SKM-1 treated with dmso at 0.1 percent for 144 hours (cell line): ENCODE data around the gene NCOA1.

Experiments used
- DNase-seq: peaks from one replicate; lab custom pipeline; 2025; ENCODE audit not compliant: unreplicated experiment; lab: John Stamatoyannopoulos, UW

Gene NCOA1

DNA sequence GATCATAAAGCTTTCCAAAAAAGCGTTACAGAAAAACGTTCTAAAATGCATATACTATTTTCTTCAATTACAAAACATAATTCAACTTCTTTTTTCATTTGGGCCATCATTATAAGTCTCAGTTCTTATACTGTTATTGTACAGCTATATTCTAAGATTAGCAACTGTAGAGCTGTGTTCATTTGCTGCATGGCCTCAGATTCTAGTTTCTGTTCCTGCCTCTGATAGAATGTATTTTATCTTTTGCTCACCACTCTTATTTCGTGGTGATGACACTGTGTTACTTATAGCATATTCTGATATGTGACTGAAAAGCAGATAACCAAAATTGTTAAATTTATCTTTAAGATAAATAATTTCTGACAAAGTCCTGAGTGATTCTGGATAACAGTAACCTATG lies 234.9 kb downstream of the NCOA1 start:
- DNase-seq: no peak

DNA sequence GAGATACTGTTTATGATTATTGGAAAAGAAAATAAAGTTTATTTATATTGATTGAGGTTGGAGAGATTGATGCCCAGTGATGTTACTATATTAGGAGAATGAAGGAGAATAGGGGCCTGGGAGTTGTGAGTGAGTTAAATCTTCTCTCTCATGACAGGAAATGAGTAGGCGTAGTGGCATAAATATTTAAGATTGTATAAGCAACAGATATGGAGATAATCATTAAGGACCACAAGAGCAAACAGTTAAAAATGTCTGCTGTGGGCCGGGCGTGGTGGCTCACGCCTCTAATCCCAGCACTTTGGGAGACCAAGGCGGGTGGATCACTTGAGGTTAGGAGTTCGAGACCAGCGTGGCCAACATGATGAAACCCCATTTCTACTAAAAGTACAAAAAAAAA lies 239.4 kb downstream of the NCOA1 start:
- no peak for DNase-seq

DNA sequence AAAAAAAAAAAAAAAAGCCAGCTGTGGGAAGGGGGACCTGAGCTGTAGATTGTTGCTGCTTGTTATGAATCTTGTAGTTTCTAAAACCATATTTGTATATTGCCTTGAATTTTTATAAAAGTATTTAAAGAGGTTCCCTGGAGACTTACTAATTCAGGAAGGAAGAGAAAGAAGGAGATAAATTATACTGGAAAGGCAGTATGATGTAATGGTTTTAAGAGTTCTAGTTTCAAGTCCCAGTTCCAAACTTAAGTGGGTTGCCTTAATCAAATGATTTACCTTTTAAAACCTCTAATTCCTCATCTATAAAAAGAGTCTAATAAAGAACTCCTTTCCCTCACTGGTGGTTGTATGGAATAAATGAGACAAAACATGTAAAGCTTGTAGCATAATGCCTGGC lies 240.0 kb downstream of the NCOA1 start:
- no peak for DNase-seq

DNA sequence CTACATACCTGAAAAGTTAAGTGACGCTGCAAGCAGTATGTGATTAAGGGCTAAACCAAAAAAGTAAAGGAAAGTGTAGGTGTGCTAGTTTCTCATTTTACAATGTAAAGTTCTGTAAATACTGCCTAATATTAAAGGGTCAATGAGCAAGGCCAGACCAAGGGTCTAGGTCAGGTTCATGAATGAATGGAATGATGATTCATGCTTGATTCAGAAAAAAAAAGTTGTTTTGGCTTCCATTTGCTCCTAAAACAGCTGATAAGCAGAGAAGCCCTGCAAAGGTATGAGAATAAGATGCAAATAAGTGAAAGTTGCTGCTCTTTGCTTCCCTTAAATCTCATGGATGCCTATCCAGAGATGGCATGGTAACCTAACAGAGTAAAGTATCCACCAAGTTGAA lies 240.9 kb downstream of the NCOA1 start:
- no peak for DNase-seq

DNA sequence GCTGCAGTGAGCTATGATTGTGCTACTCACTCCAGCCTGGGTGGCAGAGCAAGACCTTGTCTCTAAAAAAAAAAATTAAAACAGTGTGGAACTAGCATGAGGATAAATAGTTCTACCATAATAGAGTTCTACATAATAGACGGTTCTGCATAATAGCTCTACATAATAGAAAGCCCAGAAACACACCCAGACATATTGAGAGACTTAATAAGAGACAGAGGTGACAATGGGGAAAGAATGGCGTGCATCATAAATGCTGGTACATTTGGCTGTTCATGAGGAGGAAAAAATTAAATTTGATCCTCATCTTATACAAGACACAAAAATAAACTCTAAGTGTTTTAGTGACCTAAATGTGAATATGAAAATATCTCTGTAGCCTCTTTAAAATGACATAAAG lies 243.7 kb downstream of the NCOA1 start:
- no peak for DNase-seq

DNA sequence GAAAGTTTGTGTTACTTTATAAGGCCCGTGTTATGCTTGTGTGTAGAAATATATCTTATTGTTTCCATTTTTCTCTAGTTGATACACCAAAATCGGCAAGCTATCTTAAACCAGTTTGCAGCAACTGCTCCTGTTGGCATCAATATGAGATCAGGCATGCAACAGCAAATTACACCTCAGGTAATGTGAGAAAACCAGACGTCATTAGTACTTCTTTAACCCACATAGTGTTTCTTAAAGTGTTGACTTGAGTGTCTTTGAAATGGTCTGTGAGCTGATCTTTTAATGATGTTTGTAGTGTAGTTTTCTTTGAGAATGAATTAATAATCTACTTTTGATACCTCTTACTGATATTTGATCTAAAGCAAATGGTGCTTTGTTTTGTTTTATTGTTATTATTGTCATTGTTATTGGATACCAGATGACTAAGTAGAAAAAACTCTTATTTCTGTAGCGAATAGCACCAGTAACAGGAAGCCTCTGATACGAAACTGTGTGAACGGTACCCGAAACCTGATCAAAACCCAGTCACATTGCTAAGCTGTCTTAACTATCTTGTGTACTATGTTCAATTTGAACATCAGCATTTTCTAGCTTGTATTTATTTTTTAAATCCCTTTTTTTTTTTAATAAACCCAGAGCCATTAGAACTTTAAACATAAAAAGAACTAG lies 248.4 kb downstream of the NCOA1 start:
- no peak for DNase-seq

DNA sequence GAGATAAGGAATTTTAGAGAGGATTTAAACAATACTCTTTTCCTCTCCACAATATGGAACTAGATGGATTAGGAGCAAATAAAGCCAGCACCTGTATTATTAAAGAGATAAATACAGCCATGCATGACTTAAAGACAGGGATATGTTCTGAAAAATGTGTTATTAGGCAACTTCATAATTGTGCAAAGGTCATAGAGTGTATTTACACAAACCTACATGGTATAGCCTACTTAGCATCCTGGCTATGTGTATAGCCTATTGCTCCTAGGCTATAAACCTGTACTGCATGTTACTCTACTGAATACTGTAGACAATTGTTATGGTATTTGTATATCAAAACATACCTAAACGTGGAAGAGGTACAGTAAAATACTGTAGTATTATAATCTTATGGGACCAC lies 249.1 kb downstream of the NCOA1 start:
- DNase-seq: no peak

DNA sequence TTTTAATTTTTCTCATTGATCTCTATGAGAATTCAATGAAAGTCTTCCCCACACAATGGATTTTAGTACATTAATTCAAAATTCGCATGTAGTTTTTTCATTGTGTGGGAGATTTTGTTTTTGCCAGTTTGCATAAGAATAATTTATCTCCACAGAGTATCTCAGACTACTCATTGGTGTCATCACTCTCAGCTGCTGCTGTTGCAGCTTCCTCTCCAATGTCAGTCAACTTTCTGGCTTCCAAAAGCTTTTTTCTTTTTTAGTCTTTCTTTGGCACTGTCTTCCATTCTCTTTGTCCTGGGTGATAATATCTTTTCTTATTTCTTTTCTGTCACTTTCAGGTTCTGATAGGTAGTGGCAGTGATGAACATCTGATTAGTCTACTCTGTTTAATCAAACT lies 251.7 kb downstream of the NCOA1 start:
- DNase-seq: no peak

DNA sequence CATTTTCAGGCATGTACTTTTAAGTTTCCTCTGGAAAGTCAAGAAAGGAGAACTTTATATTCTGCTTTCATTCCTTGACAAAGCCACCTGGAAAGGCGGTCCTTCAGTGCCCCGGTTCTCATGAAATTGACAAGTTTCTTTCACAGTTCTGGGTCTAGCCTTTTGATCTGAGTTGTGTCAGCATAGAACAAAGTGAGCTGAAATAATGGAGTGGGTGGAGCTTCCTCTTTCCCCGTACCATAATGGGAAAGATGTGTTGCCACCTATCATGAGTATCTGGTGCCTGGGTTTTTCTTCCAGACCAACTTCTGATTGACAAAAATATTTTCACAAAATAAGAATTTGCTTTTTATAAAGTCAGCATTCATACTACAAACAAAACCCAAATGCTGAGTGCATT lies 252.9 kb downstream of the NCOA1 start:
- no peak for DNase-seq

DNA sequence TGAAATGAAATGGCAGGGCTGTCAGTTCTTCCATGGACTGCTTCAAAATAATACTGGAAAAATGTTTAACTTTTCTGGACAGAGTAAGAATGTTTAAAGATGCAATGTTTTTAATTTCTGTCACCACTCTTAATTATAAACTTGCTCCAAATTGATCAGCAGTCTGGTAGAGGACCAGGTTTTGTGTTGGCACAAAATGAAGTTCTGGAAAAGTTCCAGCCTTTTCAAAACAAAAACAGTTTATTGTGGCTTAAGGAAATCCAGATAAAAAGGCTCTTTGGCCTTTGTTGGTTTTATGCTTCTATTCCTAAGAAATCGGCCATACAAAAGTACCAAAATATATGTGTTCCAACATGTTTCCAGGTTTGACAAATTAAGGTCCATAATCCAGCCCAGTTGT lies 253.3 kb downstream of the NCOA1 start:
- no peak for DNase-seq

DNA sequence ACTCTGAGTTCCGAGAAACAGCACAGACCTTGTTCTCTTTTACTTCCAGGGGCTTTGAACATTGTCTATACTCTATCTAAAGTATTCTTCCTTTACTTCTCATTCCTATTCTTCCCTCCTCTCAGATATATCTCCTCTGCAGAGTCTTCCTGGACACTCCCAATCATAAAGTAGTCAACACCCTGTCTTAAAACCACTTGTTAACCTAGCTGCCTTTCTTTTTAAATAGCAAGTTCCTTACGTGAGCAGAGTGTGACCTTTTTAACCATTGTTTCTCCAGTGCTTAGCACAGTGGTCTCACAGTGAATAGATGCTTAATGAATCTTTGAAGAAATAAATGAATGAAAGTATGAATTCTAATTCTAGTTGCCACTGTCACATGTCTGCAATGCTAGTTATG lies 254.8 kb downstream of the NCOA1 start:
- no peak for DNase-seq

DNA sequence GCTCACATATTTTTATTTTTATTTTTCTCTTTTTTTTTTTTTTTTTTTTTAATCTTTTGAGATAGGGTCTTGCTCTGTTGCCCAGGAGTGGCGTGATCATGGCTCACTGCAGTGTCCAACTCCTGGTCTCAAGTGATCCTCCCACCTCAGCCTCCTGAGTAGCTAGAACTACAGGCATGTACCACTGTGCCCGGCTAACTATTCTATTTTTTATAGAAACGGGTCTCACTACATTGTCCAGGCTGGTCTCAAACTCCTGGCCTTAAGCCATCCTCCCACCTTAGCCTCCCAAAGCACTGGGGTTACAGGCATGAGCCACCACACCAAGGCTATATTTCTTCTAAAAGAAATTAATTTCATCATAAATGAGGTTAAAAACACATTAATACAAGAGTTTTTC lies 256.2 kb downstream of the NCOA1 start:
- no peak for DNase-seq

DNA sequence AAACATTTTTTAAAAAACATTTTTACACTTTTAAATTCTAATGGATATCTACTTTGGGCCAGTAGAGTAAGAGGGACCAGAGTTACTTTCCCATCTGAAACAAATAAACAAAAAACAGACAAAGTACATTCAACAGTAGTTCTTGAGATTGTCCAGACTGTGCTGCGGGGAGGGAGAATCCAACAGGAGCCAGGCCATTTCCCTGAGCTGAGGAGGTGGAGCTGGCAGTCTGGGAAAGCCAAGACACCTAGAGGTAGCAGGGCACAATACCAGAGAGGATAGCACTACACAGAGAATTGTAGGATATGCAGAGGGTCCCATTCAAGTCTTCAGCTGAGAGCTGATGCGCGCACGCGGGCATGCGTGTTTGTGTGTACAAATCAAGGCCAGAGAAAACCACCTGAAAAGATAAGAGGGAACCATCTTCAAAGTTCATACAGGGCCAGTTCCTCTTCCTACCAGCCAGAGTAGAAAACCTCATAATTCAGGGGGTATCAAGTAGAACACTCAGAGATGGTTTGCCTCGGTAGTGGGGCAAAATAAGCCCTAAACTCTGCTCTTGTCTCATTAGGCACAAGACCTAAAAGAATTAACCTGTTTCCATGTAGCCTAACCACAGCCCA lies 258.1 kb downstream of the NCOA1 start:
- DNase-seq: no peak

DNA sequence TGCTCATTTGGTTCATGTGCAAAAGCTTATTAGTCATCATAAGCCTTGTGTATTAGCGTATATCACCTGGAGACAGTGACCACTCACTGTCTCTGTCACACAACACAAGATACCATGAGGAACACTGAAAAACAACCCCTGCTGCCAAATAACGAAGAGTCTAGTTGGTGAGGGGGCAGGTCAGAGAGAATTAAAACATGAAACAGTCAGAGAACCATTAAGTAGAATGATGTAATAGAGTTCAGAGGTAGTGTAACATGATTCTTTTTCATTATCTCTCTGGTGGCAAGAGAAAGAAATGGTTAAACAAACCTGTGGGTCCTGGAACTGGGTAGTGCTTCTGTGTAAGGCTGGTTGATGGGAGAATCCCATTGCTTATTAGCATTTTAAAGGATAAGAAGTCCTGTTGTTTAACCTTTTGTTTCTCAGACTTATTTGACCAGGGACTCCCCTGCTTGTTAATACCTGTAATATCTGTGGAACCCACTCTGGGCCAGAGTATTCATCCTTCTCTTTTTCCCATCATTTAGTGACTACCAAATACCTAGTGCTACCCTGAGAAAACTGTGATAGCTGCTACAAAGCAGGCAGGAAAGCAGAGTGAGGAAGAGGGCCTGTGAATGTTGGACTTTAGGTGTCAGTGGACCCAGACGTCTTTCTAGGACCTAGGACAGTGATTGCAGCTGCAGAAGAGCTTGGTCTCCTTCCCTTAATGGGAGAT lies 264.1 kb downstream of the NCOA1 start:
- DNase-seq: no peak

DNA sequence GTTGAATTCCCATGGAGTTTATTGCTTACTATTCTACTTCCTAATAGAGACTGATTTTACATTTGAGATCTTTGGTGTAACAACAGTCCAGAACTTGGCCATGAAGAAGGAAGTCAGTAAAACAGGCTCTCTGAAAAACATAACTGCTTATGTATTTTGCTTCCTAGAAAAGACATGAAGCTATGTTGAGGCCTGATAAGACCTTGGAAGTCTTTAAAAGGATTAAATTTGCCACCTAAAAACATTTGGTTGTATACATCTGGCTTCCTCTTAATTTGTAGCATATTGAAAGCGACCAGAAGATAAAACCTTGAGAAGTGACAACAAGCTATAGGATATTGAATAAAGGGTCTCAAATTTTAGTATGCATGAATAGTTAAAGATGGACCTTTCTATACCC lies 265.7 kb downstream of the NCOA1 start:
- no peak for DNase-seq

DNA sequence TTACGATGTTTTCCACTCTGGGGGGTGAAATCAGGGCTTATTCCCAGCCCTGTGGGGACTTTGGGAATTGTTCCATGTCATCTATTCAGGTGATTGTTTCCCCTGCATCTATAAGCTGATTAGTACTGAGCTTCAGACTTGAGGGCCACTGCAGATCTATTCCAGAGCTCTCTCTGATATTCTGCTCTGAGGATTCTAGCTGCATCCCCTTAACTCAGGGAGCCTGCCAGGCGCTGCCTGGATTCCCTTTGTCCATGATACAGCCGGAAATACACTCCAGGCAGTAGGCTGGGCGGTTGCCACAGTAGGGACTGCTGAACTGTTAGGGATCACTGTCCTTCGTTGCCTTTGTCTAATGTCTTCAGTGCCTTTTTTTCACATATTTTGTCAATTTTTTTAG lies 270.8 kb downstream of the NCOA1 start:
- DNase-seq: no peak

DNA sequence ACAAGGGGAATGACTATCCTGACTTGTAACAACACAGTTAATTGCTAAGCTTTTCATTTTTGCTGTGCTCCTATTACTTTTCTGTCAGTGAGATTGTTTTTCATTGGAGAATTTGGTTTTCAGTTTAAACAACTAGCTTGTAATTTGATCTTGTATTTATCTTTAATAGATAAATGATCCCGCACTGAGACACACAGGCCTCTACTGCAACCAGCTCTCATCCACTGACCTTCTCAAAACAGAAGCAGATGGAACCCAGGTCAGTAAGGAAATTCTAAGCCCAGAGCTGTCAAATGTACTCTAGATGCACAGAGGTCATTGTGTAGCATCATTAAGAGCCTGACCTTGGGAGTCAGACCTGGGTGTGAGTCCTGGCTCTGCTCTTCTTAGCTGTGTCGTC lies 271.5 kb downstream of the NCOA1 start:
- DNase-seq: no peak

DNA sequence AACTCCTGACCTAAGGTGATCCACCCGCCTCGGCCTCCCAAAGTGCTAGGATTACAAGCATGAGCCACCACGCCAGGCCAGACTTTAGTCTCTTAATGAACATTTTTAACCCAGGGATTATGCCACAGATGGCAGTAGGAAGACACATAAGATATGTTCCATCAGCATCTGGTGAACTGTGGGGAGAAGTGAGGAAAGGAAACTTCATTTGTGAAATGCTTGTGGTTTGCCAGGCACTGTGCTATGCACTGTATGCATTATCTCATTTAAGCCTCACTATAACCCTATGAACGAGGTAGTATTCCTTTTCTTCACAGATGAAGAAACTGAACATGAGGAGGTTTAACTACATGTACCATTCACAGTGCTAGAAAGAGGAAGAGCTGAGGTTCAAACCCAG lies 272.8 kb downstream of the NCOA1 start:
- peak; percentile 13 for DNase-seq

DNA sequence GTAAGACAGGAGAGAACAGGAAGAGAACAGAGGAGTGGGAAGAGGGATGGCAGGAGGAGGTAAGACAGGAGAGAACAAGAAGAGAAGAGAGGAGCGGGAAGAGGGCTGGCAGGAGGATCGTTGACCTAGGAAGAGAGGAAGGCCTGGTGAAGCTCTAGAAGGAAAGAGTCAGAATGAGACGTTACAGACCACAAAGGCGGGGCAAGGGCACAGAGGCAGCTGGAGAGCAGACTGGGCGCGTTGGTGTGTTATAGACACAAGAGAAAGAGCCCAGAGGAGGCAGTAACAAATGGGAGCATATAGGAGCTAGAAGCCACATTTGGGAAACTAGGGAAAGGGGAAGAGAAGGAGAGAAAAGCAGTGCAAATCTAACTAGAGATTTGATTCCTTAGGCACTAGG lies 275.6 kb downstream of the NCOA1 start:
- no peak for DNase-seq

DNA sequence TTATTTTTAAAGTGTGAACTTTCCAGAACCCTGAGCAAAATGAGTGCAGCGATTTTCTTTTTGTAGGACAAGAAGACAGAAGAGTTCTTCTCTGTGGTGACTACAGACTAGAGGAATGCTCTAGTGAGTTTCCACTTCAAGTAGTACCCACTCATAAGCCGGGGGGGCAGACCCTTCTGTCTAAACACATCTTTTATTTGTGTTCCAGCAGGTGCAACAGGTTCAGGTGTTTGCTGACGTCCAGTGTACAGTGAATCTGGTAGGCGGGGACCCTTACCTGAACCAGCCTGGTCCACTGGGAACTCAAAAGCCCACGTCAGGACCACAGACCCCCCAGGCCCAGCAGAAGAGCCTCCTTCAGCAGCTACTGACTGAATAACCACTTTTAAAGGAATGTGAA lies 277.0 kb downstream of the NCOA1 start:
- no peak for DNase-seq

DNA sequence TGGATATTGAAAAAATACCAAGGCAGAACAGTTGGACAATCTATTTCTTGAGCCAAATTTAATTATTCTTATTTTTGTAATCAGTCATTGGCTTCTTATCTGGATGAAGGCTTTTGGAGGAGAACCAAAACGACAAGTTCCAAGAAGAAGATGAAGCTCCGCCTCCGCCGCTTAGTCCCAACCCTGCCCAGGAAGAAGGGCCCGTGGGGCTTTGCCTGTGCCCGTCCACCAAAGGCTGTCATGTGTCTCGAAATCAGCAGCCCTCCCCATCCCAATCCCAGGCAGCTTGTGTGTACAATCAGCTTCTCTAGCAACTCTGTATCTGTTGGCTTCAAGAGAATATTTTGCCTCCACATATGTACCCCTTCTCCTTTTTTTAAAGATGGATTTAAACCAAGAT lies 277.5 kb downstream of the NCOA1 start:
- no peak for DNase-seq

DNA sequence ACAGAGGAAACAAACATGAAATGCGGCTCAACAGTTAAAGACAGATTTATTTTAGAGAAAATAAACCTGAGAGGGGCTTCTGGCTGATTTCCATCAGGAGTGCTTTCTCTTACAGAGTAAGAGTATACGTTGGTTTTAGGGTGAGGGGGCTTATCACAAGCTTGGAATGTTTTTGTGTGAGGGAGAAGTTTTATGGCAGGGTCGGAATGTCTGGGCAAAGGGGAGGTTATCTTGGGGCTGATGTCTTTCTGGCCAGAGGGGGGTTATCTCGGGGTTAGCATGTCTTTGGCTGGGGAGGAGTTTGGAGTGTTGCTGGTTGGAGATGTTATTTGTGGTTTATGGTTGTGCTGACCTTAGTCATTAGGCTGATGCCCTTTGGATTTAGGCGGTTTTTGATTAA lies 280.0 kb downstream of the NCOA1 start:
- no peak for DNase-seq
